Activated CD8-positive, alpha-beta T cell treated with anti-CD3 and anti-CD28 coated beads for 36 hours (primary cell): ENCODE results near the gene SLC8A1. TPM values are rescaled to one million over a fixed set of nuclear protein-coding genes. Genes with fewer than 3 reads are reported as not detected.

Source experiments
- ATAC-seq: fragments of 200-7000 bp; cut with Tn5 transposase; one replicate; pipeline ENCODE4 v1.10.0; 2021; ENCODE audit warnings: mild to moderate bottlenecking, moderate library complexity
- CTCF ChIA-PET: fragments of 350-600 bp; sonication (Branson Sonifier 250); formaldehyde crosslinking; loops from one replicate; lab custom pipeline; 2021; ENCODE audit warnings: antibody characterized with exemption; lab: Charles Lee
- POLR2A ChIA-PET: fragments of 350-600 bp; sonication (Branson Sonifier 250); formaldehyde crosslinking; loops from one replicate; lab custom pipeline; 2021; ENCODE audit warnings: antibody characterized with exemption; lab: Charles Lee
- DNase-seq: peaks from one replicate; pipeline ENCODE4 v3.0.0-alpha.2; 2020
- H3K27ac Mint-ChIP-seq: one replicate; pipeline ENCODE4 v1.8.0; 2021; ENCODE audit warnings: mild to moderate bottlenecking, mixed read lengths
- H3K27me3 Mint-ChIP-seq: one replicate; pipeline ENCODE4 v1.8.0; 2021; ENCODE audit warnings: mixed read lengths
- H3K36me3 Mint-ChIP-seq: one replicate; pipeline ENCODE4 v1.8.0; 2021; ENCODE audit warnings: low read depth, mixed read lengths
- H3K4me1 Mint-ChIP-seq: one replicate; pipeline ENCODE4 v1.8.0; 2021; ENCODE audit warnings: low read depth, mixed read lengths
- H3K4me3 Mint-ChIP-seq: one replicate; pipeline ENCODE4 v1.8.0; 2021; ENCODE audit warnings: mild to moderate bottlenecking, moderate library complexity, mixed read lengths
- H3K9me3 Mint-ChIP-seq: one replicate; pipeline ENCODE4 v1.8.0; 2021; ENCODE audit warnings: mixed read lengths
- intact Hi-C: fragments of 100-400 bp; cut with micrococcal nuclease; formaldehyde crosslinking; loops from one replicate; pipeline ENCODE4 v1.10.0; 2022
- total RNA-seq, 2 experiments: library from RNA; stranded (reverse); gene quantifications; one replicate each; pipeline ENCODE4 v1.2.3, GENCODE V29; 2021
- TF ChIP-seq, protein P1 (sequence below): fragments of 200-600 bp; IDR thresholded peaks from one replicate; pipeline ENCODE4 v1.8.0; 2022; ENCODE audit warnings: antibody characterized with exemption, mild to moderate bottlenecking

The SLC8A1 gene
- total RNA-seq, 2 experiments from 2014 or later = 0.23 to 0.34 TPM

DNA sequence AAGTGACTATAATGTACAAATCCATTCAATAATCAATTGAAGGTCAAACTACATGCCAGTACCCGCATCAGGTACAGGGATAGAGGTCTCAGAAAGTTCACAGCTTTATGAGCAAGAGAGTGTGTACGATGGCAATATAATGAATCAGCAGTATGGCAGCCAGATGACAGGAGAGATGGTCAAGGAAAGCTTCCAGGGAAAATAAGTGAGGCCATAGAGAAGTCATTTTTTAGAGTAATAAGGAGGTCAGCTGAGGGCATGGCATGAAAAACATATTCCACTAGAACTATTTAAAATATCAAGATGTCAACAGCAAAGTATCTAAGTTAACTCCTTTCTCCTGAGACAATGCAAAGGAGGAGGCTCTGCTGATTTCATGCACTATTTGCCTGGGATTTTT, 108.0 kb downstream of the SLC8A1 start:
- Mint-ChIP-seq H3K36me3 (no peaks in the 10 kb centered on the region), H3K27ac (no peak overlapping the region), H3K9me3 (no peaks in the 10 kb centered on the region), H3K4me1 (no peaks in the 10 kb centered on the region), H3K27me3 (no peaks in the 10 kb centered on the region), H3K4me3 (no peak overlapping the region)
- no peak for DNase-seq
- CTCF ChIA-PET = no interaction called here
- POLR2A ChIA-PET = no interaction called here
- intact Hi-C loops = no loop called here
- TF ChIP-seq, protein P1, sequence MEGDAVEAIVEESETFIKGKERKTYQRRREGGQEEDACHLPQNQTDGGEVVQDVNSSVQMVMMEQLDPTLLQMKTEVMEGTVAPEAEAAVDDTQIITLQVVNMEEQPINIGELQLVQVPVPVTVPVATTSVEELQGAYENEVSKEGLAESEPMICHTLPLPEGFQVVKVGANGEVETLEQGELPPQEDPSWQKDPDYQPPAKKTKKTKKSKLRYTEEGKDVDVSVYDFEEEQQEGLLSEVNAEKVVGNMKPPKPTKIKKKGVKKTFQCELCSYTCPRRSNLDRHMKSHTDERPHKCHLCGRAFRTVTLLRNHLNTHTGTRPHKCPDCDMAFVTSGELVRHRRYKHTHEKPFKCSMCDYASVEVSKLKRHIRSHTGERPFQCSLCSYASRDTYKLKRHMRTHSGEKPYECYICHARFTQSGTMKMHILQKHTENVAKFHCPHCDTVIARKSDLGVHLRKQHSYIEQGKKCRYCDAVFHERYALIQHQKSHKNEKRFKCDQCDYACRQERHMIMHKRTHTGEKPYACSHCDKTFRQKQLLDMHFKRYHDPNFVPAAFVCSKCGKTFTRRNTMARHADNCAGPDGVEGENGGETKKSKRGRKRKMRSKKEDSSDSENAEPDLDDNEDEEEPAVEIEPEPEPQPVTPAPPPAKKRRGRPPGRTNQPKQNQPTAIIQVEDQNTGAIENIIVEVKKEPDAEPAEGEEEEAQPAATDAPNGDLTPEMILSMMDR = no peak
- no peak for ATAC-seq

DNA sequence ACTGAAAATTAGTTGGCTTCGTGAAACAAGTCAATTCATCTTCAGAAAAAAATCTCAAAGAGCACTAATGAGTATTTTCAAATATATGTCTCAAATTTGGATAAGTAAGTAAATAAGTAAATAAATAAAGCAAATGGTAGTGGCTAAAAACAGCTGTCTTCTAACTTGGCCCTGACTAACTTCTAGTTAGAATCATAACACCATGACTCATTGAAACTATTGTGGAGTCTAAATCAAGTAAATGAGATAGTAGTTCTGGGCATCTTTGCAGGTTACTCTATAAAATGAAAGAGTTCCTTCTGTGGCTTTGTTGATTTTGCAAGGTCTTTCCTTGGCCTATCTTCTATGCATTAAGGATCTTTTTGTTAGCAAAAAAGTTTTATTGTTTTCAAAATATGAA, 110.7 kb downstream of the SLC8A1 start:
- no peaks in the 10 kb centered on the region for H3K9me3 Mint-ChIP-seq
- ChIA-PET POLR2A (no interaction called here), CTCF (no interaction called here)
- H3K36me3 Mint-ChIP-seq = no peaks in the 10 kb centered on the region
- ATAC-seq (no peak), DNase-seq (no peak)
- no peak overlapping the region for H3K27ac Mint-ChIP-seq
- H3K27me3 Mint-ChIP-seq = no peaks in the 10 kb centered on the region
- no peaks in the 10 kb centered on the region for H3K4me1 Mint-ChIP-seq
- intact Hi-C loops = no loop called here
- no peak overlapping the region for H3K4me3 Mint-ChIP-seq
- TF ChIP-seq, protein P1 = no peak

DNA sequence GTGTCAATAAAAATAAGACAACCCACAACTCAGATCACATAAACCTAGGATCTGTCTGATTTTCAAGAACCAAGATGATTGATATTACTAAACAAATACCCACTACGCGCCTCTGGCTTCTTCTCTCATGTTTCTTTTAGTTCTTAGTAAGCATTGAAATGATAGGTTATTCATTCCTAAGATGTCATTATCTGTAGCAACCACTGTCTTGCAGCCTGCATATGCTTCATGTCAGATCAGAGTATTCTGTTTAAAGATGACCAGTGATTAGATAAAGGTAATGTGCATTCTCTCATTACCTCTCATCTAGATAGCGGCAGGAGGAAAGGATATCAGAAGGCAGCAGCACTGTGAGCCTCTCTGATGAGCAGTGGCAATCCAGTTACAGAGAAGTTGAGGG, 112.9 kb downstream of the SLC8A1 start:
- Mint-ChIP-seq H3K27me3 (no peaks in the 10 kb centered on the region), H3K9me3 (no peaks in the 10 kb centered on the region), H3K27ac (no peak overlapping the region), H3K36me3 (no peaks in the 10 kb centered on the region), H3K4me3 (no peak overlapping the region), H3K4me1 (no peaks in the 10 kb centered on the region)
- CTCF ChIA-PET = no interaction called here
- intact Hi-C loops = no loop called here
- no peak for DNase-seq
- POLR2A ChIA-PET = no interaction called here
- ATAC-seq = no peak
- TF ChIP-seq, protein P1 = no peak

DNA sequence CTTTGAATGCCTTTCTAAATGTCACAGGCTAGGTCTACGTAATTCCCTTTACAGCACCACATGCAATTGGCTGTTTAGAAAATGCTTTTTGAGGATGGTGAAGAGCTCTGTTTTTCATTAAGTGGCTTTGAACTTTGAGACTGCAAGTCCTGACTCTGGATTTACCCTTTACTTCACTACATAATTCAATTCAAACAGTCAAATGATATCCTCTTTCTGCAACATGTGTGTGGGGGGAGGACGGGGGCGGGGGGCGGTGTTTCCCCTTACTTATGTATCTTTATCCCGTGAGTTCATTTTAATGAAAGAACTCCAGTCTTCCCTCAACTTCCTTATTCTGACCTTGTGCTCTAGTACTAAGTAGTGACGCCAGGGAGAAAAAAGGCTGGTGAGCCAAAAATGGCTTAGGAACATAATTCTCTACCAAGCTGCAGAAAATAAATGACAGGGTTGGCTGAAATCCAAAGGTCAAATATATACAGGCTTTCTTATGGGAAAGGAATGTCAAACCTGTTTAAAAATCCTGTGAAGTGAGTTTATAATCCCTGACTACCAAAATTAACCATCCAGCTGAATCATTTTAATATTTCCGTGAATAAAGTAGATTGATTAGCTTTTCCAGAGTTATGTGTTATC, 119.6 kb downstream of the SLC8A1 start:
- Mint-ChIP-seq H3K4me3 (no peak overlapping the region), H3K27me3 (no peaks in the 10 kb centered on the region), H3K9me3 (no peaks in the 10 kb centered on the region), H3K4me1 (no peaks in the 10 kb centered on the region), H3K27ac (no peak overlapping the region), H3K36me3 (no peaks in the 10 kb centered on the region)
- TF ChIP-seq, protein P1 = no peak
- CTCF ChIA-PET = no interaction called here
- POLR2A ChIA-PET = no interaction called here
- ATAC-seq = no peak
- intact Hi-C loops = no loop called here
- no peak for DNase-seq

DNA sequence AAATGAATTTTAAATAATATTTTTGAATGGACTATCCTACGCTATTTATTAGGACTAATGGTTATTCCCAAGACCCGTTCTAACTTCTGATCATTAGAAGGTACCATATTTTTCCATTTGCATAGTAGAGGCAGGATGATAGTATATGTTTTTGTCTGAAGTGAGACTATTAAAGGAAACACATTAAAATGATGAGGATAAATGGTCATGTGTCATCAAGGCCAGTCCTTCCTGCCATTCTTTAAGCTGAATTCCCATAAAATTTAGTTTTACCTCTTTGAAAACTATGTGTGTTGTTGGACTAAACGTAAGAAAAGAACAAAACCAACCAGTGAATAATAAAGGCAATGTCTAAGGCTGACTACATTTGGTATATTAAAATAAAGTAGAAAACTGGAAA, 121.8 kb downstream of the SLC8A1 start:
- POLR2A ChIA-PET = no interaction called here
- H3K9me3 Mint-ChIP-seq = no peaks in the 10 kb centered on the region

More for the DNA sequence above, 121.8 kb downstream of the SLC8A1 start:
- no peak for ATAC-seq
- CTCF ChIA-PET = no interaction called here
- Mint-ChIP-seq H3K27ac (no peak overlapping the region), H3K27me3 (no peaks in the 10 kb centered on the region), H3K4me1 (no peaks in the 10 kb centered on the region), H3K4me3 (no peak overlapping the region), H3K36me3 (no peaks in the 10 kb centered on the region)
- intact Hi-C loops = no loop called here
- TF ChIP-seq, protein P1 = no peak
- no peak for DNase-seq
